Suprapubic skin (tissue), 3 donors: ENCODE results near the gene COL16A1.

ENCODE experiments used
- POLR2AphosphoS5 ChIP-seq, 3 donors: sonication (generic); formaldehyde crosslinking; IDR thresholded peaks; one replicate each; pipeline ENCODE4 v1.6.1; 2017; ENCODE audit warnings: antibody characterized with exemption in 3 of 3
- TF ChIP-seq, protein P1 (sequence below), 2 donors: fragments of 200-600 bp in 1 of 2; fragments of 450-650 bp in 1 of 2; sonication (generic) in 1 of 2; IDR thresholded peaks; one replicate each; pipeline ENCODE4 v1.5.1; 2016 to 2019; ENCODE audit warnings: antibody characterized with exemption in 2 of 2, mild to moderate bottlenecking in 1 of 2, moderate library complexity in 1 of 2

DNA sequence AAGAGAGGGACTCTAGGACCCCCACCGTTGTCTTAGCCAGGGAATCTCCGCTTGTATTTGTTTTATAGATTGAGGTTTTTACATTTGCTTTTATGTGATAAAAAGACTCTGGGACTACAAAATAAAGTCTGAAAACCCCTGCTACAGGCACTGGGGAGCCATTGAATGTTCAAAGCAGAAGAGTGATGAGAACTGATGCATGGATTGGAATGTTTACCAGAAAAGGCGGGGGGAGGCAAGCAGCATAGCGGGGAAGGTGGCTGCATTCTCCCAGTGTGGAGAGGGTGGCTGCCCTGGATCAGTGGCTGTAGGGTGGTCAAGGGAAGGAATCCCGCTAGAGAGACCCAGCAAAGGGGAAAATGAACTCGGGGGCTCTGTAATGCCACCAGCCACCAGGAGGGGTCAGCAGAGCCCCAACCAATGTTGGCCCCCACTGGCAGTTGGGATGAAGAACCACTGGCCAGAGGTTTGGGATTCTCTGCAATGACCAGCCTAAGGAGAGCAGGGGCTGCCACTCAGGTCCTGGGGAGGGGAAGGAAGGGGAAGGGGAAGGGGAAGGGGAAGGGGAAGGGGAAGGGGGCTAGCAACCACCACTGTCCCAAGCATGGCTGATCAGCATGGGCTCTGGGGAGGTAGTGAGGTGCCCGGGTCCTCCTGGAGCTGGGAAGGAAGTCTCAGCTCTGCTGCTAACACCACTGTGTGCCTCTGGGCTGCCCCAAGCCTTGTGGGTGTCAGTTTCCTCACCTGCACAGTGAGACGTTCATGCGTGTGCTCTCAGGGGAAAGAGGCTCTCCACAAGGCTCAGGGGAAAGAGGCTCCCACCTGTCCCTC lies 40.0 kb downstream of the COL16A1 start:
- TF ChIP-seq POLR2AphosphoS5 (IDR thresholded peaks at IDR 0.05) = no peak
- TF ChIP-seq, protein P1, sequence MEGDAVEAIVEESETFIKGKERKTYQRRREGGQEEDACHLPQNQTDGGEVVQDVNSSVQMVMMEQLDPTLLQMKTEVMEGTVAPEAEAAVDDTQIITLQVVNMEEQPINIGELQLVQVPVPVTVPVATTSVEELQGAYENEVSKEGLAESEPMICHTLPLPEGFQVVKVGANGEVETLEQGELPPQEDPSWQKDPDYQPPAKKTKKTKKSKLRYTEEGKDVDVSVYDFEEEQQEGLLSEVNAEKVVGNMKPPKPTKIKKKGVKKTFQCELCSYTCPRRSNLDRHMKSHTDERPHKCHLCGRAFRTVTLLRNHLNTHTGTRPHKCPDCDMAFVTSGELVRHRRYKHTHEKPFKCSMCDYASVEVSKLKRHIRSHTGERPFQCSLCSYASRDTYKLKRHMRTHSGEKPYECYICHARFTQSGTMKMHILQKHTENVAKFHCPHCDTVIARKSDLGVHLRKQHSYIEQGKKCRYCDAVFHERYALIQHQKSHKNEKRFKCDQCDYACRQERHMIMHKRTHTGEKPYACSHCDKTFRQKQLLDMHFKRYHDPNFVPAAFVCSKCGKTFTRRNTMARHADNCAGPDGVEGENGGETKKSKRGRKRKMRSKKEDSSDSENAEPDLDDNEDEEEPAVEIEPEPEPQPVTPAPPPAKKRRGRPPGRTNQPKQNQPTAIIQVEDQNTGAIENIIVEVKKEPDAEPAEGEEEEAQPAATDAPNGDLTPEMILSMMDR (IDR thresholded peaks at IDR 0.05) = peak; percentile 88 to 93
